ENCODE measurements around the gene PRRX2. TPM values are rescaled to one million over a fixed set of nuclear protein-coding genes. Genes with fewer than 3 reads are reported as not detected.

Gene PRRX2
- total and polyA plus RNA-seq, 2 of the 13 experiments (the other 11 are each of a cell fraction or from before 2014, with no cell fraction given): 0.05 TPM; not detected in 1

GRCh38 chr9:129749575-129749974 is 84.1 kb downstream of the PRRX2 start:
- no peak for DNase-seq (ENCODE audit: low spot score)
- WGBS (ENCODE audit: low lambda C conversion rate): 44% methylated on average over 4 of the region's 6 CpGs
- POLR2A ChIA-PET: no interaction called here
- TF ChIP-seq ZNF713 (CRISPR knock-in tag; IDR thresholded peaks at IDR 0.05) (no peak), ZKSCAN5 (CRISPR knock-in tag; IDR thresholded peaks at IDR 0.05) (no peak), ONECUT2 (CRISPR knock-in tag; IDR thresholded peaks at IDR 0.05) (no peak), GLMP (CRISPR knock-in tag; IDR thresholded peaks at IDR 0.05; ENCODE audit: borderline replicate concordance) (no peak), ZNF10 (CRISPR knock-in tag; IDR thresholded peaks at IDR 0.05; ENCODE audit: borderline replicate concordance, low read depth) (no peak), STAG1 (CRISPR knock-in tag; IDR thresholded peaks at IDR 0.05) (no peak), IRF9 (CRISPR knock-in tag; IDR thresholded peaks at IDR 0.05; ENCODE audit: borderline replicate concordance) (no peak), FOXP4 (CRISPR knock-in tag; IDR thresholded peaks at IDR 0.05) (no peak), JARID2 (CRISPR knock-in tag; IDR thresholded peaks at IDR 0.05; ENCODE audit: insufficient replicate concordance) (no peak), ZNF574 (CRISPR knock-in tag; IDR thresholded peaks at IDR 0.05) (no peak), ZSCAN12 (CRISPR knock-in tag; IDR thresholded peaks at IDR 0.05) (no peak), IKZF1 (IDR thresholded peaks at IDR 0.05) (no peak), CHCHD3 (CRISPR knock-in tag; IDR thresholded peaks at IDR 0.05) (no peak), HNF1B (CRISPR knock-in tag; IDR thresholded peaks at IDR 0.05) (no peak), ZNF709 (CRISPR knock-in tag; IDR thresholded peaks at IDR 0.05) (no peak)

More at GRCh38 chr9:129749575-129749974, 84.1 kb downstream of the PRRX2 start:
- CTCF ChIA-PET (ENCODE audit: low intra/inter-chr PET ratio, low total read pairs): no interaction called here
- BruUV-seq (replicated peaks): no TSS peak
- H3K4me1 ChIP-seq (ENCODE audit: insufficient read depth, low read length): peaks cover 17% of the 10 kb centered on the region
- intact Hi-C loops (cut with micrococcal nuclease; ENCODE audit: unreplicated experiment) (no loop called here), in situ Hi-C loops (cut with HindIII; ENCODE audit: extremely low pct_ligation_motif_present, low pct_unique_long_range_greater_than_20kb) (no loop called here)
- FAIRE-seq (no peak), ATAC-seq (no peak)
- no peaks in the 10 kb centered on the region for H3K9me3 ChIP-seq (ENCODE audit: low read length)
- no peaks in the 10 kb centered on the region for H4K20me1 ChIP-seq (ENCODE audit: insufficient read depth, low read length)
- H3K79me2 ChIP-seq (ENCODE audit: insufficient read depth, low read length): no peaks in the 10 kb centered on the region
- H2AFZ ChIP-seq (ENCODE audit: low read length): no peak overlapping the region
- H3K27ac ChIP-seq (ENCODE audit: extremely low read length, insufficient read depth, low read length): no peak overlapping the region
- peaks cover 4 to 70% of the 10 kb centered on the region in 2 experiments; a peak in 4 of 5 replicates for H3K27me3 ChIP-seq (ENCODE audit: control insufficient read depth in 1 of 2, insufficient read depth in 2 of 2, low read length in 2 of 2)
- H3K4me3 ChIP-seq (replicated peaks in 1 of 3; ENCODE audit: insufficient read depth in 1 of 3, low read depth in 2 of 3, low read length in 3 of 3): no peak overlapping the region
- H3K4me2 ChIP-seq (ENCODE audit: low read depth, low read length): no peak overlapping the region
- H3K9ac ChIP-seq (ENCODE audit: insufficient read depth, low read depth, low read length): no peak overlapping the region
- no peaks in the 10 kb centered on the region for H3K36me3 ChIP-seq (replicated peaks in 1 of 2; ENCODE audit: control insufficient read depth in 1 of 2, insufficient read depth in 2 of 2, low read length in 2 of 2)

All from HepG2 (cell line).